Thyroid gland (tissue), 4 donors: ENCODE data around the gene RAB3GAP1. TPM values are rescaled to one million over a fixed set of nuclear protein-coding genes. Genes with fewer than 3 reads are reported as not detected.
"Not testable (repeated sequence)": the region's sequence is repeated elsewhere in the genome, so short reads cannot be mapped to it uniquely, and the experiment has no call there.

Experiments used
- DNase-seq, 2 donors: peaks; one replicate each; pipeline ENCODE4 v3.0.0-alpha.2; 2019
- H3K27ac ChIP-seq, 3 donors: fragments of 200-600 bp; sonication (generic); 1 replicate in 2 of 3; 2 replicates in 1 of 3; pipeline ENCODE4 v1.5.1; 2016 to 2019; ENCODE audit warnings: mild to moderate bottlenecking in 1 of 3, moderate library complexity in 1 of 3
- H3K27me3 ChIP-seq: fragments of 200-600 bp; sonication (generic); one replicate; pipeline ENCODE4 v1.5.1; 2019
- H3K36me3 ChIP-seq, 2 donors: fragments of 200-600 bp; sonication (generic); one replicate each; pipeline ENCODE4 v1.5.1; 2016 to 2019
- H3K4me1 ChIP-seq, 2 donors: fragments of 200-600 bp; sonication (generic); one replicate each; pipeline ENCODE4 v1.5.1; 2017 to 2019
- H3K4me3 ChIP-seq, 3 donors: fragments of 200-600 bp; sonication (generic); replicated peaks in 1 of 3; 1 replicate in 2 of 3; 2 replicates in 1 of 3; pipeline ENCODE4 v1.5.1; 2016; ENCODE audit warnings: mild to moderate bottlenecking in 1 of 3
- H3K9me3 ChIP-seq: fragments of 200-600 bp; sonication (generic); one replicate; pipeline ENCODE4 v1.5.1; 2017
- POLR2A ChIP-seq, 2 donors: fragments of 450-650 bp; IDR thresholded peaks; one replicate each; pipeline ENCODE4 v1.6.1; 2017; ENCODE audit warnings: antibody characterized with exemption in 2 of 2, mild to moderate bottlenecking in 2 of 2, moderate library complexity in 1 of 2
- WGBS, 2 donors: methylation state at CpG; one replicate each; pipeline ENCODE4 v1.1.5; 2017; 5-methylcytosine and 5-hydroxymethylcytosine counted together
- intact Hi-C: fragments of 100-400 bp; cut with DNase I; formaldehyde crosslinking; loops from one replicate; pipeline ENCODE4 v1.15.1; 2023
- total RNA-seq, 4 donors: library from RNA; depleted of rRNA; stranded (reverse); fragments of >200 nt; gene quantifications; one replicate each; pipeline ENCODE4 v1.2.3, GENCODE V29; 2016
- TF ChIP-seq, protein P1 (sequence below), 6 experiments: fragments of 200-600 bp in 3 of 6; fragments of 450-650 bp in 3 of 6; sonication (generic) in 3 of 6; IDR thresholded peaks; one replicate each; pipeline ENCODE4 v1.5.1; 2016 to 2019; ENCODE audit warnings: antibody characterized with exemption in 6 of 6, mild to moderate bottlenecking in 2 of 6, inconsistent platforms in 1 of 6, moderate library complexity in 1 of 6

The RAB3GAP1 gene
- total RNA-seq, 4 donors from 2014 or later = 53.0 to 74.5 (median 54.3) TPM

- no peaks in the 10 kb centered on the region for H3K4me1 ChIP-seq
- DNase-seq = no peak
- TF ChIP-seq, protein P1, sequence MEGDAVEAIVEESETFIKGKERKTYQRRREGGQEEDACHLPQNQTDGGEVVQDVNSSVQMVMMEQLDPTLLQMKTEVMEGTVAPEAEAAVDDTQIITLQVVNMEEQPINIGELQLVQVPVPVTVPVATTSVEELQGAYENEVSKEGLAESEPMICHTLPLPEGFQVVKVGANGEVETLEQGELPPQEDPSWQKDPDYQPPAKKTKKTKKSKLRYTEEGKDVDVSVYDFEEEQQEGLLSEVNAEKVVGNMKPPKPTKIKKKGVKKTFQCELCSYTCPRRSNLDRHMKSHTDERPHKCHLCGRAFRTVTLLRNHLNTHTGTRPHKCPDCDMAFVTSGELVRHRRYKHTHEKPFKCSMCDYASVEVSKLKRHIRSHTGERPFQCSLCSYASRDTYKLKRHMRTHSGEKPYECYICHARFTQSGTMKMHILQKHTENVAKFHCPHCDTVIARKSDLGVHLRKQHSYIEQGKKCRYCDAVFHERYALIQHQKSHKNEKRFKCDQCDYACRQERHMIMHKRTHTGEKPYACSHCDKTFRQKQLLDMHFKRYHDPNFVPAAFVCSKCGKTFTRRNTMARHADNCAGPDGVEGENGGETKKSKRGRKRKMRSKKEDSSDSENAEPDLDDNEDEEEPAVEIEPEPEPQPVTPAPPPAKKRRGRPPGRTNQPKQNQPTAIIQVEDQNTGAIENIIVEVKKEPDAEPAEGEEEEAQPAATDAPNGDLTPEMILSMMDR (IDR thresholded peaks at IDR 0.05) = no peak
- no peak for TF ChIP-seq POLR2A (IDR thresholded peaks at IDR 0.05)
- H3K27ac ChIP-seq = no peak overlapping the region
- no peaks in the 10 kb centered on the region for H3K36me3 ChIP-seq
- no peaks in the 10 kb centered on the region for H3K27me3 ChIP-seq
- 93 to 94% methylated on average over 5 of the region's 5 CpGs for WGBS, 2 donors
- H3K4me3 ChIP-seq = no peak overlapping the region
- intact Hi-C loops = no loop called here
- no peaks in the 10 kb centered on the region for H3K9me3 ChIP-seq
Measured at GRCh38 chr2:135099802-135100483, 47.9 kb downstream of the RAB3GAP1 start.

DNA sequence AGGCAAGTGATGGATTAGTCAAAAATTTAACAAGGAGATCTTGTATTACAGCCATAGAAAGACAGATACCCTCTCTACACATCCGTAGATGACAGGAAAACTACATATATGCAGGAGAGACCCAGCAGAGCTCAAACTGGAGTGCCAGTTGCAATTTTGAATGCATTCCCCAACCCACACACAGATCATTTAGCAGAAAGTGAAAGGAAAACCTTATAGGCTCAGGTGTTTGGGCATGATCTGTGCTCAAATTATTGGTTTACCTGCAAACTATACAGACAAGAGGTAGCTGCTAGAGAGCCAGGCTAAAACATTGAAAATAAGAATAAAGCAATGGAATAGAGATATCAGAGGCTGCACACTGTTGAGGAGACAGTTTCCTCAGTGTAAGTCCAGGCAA, 51.8 kb downstream of the RAB3GAP1 start:
- DNase-seq = no peak
- H3K27ac ChIP-seq = no peak overlapping the region
- no peaks in the 10 kb centered on the region for H3K4me1 ChIP-seq
- H3K9me3 ChIP-seq = no peaks in the 10 kb centered on the region
- TF ChIP-seq POLR2A (IDR thresholded peaks at IDR 0.05) = no peak
- TF ChIP-seq, protein P1 (IDR thresholded peaks at IDR 0.05) = no peak
- WGBS, 2 donors = 61 to 88% methylated on average over 1 of the region's 1 CpG
- H3K36me3 ChIP-seq = peaks cover 0 to 3% of the 10 kb centered on the region in 2 donors
- H3K4me3 ChIP-seq = no peak overlapping the region
- no peaks in the 10 kb centered on the region for H3K27me3 ChIP-seq
- intact Hi-C loops = no loop called here

DNA sequence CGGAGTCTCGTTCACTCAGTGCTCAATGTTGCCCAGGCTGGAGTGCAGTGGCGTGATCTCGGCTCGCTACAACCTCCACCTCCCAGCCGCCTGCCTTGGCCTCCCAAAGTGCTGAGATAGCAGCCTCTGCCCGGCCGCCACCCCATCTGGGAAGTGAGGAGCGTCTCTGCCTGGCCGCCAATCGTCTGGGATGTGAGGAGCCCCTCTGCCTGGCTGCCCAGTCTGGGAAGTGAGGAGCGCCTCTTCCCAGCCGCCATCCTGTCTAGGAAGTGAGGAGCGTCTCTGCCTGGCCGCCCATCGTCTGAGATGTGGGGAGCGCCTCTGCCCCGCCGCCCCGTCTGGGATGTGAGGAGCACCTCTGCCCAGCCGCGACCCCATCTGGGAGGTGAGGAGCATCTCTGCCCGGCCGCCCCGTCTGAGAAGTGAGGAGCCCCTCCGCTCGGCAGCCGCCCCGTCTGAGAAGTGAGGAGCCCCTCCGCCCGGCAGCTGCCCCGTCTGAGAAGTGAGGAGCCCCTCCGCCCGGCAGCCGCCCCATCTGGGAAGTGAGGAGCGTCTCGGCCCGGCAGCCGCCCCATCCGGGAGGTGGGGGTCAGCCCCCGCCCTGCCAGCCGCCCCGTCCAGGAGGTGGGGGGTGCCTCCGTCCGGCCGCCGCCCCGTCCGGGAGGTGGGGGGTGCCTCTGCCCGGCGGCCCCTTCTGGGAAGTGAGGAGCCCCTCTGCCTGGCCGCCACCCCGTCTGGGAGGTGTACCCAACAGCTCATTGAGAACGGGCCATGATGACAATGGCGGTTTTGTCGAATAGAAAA, 53.6 kb downstream of the RAB3GAP1 start:
- H3K9me3 ChIP-seq, H3K4me3 ChIP-seq, H3K36me3 ChIP-seq, H3K4me1 ChIP-seq, H3K27ac ChIP-seq, DNase-seq, H3K27me3 ChIP-seq, intact Hi-C loops: not testable (repeated sequence)
- 97 to 99% methylated on average over 19 to 23 of the region's 56 CpGs for WGBS, 2 donors

- H3K4me1 ChIP-seq = no peaks in the 10 kb centered on the region
- no peak for DNase-seq
- no peak overlapping the region for H3K4me3 ChIP-seq
- H3K27ac ChIP-seq = no peak overlapping the region
- intact Hi-C loops = no loop called here
- 96 to 98% methylated on average over 3 of the region's 3 CpGs for WGBS, 2 donors
- peaks cover 0 to 3% of the 10 kb centered on the region in 2 donors for H3K36me3 ChIP-seq
- no peaks in the 10 kb centered on the region for H3K9me3 ChIP-seq
- no peaks in the 10 kb centered on the region for H3K27me3 ChIP-seq
- TF ChIP-seq POLR2A (IDR thresholded peaks at IDR 0.05) = no peak
Measured at GRCh38 chr2:135113322-135113721, 61.2 kb downstream of the RAB3GAP1 start.

- Histone ChIP-seq H3K36me3 (peaks cover 0 to 5% of the 10 kb centered on the region in 2 donors), H3K4me1 (no peaks in the 10 kb centered on the region), H3K9me3 (no peaks in the 10 kb centered on the region), H3K27ac (no peak overlapping the region), H3K4me3 (no peak overlapping the region), H3K27me3 (no peaks in the 10 kb centered on the region)
- DNase-seq = no peak
- TF ChIP-seq, protein P1 (IDR thresholded peaks at IDR 0.05) = no peak
- TF ChIP-seq POLR2A (IDR thresholded peaks at IDR 0.05) = no peak
- intact Hi-C loops = no loop called here
Measured at GRCh38 chr2:135119582-135119981, 67.5 kb downstream of the RAB3GAP1 start.

DNA sequence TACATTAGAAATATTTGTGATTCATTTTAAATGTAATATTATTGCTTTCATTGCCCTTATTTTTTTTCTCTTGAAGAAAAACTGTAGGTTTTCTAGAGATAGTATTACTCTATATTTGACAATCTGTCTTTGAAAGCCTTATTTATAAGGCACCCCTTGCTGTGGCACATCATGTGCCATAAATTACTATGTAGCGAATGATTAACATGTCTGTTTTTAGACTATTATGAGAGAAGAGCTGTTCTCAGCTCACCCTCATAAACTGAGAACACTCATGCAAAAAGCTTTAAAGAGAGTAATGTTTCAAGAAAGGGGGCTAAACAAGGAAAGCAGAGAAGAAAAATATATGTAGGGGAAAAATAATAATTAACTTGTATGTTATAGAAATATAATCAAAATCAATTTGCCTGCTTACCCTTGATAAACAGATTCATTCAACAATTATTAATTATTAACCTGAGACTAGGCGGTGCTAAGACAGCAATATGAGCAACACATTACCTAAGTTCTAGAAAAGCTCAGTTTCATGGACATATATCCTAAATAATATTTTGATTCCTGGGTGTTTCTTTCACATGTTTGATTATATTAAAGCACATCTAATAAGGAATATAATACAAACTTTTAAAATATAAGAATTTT, 69.0 kb downstream of the RAB3GAP1 start:
- intact Hi-C loops = no loop called here

GRCh38 chr2:135121658-135122039, 69.6 kb downstream of the RAB3GAP1 start:
- H3K4me1 ChIP-seq, H3K27ac ChIP-seq, H3K4me3 ChIP-seq, H3K27me3 ChIP-seq, H3K36me3 ChIP-seq, H3K9me3 ChIP-seq, intact Hi-C loops, DNase-seq: not testable (repeated sequence)
- 93% methylated on average over 6 of the region's 6 CpGs for WGBS, 2 donors

More for the DNA sequence above, 69.0 kb downstream of the RAB3GAP1 start:
- no peak overlapping the region for H3K4me3 ChIP-seq
- peaks cover 0 to 5% of the 10 kb centered on the region in 2 donors for H3K36me3 ChIP-seq
- DNase-seq = no peak
- no peaks in the 10 kb centered on the region for H3K4me1 ChIP-seq
- no peak overlapping the region for H3K27ac ChIP-seq
- no peak for TF ChIP-seq POLR2A (IDR thresholded peaks at IDR 0.05)
- TF ChIP-seq, protein P1 (IDR thresholded peaks at IDR 0.05) = no peak
- no peaks in the 10 kb centered on the region for H3K27me3 ChIP-seq
- 97 to 99% methylated on average over 2 of the region's 2 CpGs for WGBS, 2 donors
- no peaks in the 10 kb centered on the region for H3K9me3 ChIP-seq
